ENCODE results near the gene C12orf42.

C12orf42 gene

DNA sequence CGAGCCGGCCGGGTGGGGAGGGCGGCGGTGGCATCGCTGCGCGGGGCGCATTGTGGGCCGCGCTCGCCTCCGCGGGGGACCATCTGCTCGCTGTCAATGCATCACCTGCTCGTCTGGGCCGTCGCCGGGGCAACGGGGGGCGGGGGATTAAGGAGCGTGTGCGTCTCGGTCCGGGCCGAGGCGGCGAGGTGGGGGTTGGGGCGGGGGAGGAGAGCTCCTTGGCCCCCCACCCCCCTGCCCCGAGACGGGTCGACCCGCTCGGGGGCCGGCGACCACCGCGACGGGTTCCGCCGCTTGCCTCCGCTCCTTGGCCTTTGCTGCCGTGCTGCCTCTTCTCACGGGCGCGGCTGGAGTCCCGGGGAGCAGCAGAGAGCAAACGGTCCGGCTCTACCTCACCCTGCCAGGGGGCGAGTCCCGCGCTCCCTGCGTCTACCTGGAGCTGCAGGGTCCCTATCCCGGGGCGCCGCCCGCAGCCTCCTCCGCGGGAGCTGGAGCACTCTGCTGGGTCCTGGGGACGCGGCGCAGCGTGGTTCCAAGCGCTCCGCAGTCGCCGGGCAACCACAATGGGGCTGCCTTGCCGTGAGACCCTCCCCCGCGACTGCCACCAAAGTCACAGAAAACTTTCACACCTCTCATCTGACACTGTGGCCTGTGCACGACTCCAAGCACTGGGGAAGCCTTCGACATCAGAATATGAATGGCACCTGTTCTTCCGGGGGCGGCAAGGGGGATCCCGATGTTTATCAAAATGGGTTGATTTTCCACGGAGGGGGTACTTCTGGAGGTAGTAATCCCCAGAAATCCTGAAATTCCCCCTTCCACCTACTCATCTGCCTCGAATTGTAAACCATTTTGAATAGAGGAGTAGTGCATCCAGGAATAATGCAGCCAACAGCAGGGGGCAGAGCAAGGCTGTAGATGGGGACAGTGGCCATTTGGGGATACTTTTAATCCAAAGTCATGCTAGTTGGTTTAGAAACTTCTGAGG lies at the start of gene C12orf42:
Gene C12orf42, minus strand, starts transcription at position 500 of the 988 bp plus-strand sequence. CDS start 17,542 bp downstream, outside the sequence.
- Mint-ChIP-seq H3K27me3 (ENCODE audit: low read depth) (peaks cover 59% of the 10 kb centered on the region), H3K4me1 (peaks cover 12% of the 10 kb centered on the region), H3K36me3 (ENCODE audit: low read depth) (no peaks in the 10 kb centered on the region), H3K27ac (no peak within 1 kb of the TSS), H3K4me3 (peak within 1 kb of the TSS; percentile 74 to 80 (median 74)), H3K9me3 (no peaks in the 10 kb centered on the region)
- TF ChIP-seq, protein P1, sequence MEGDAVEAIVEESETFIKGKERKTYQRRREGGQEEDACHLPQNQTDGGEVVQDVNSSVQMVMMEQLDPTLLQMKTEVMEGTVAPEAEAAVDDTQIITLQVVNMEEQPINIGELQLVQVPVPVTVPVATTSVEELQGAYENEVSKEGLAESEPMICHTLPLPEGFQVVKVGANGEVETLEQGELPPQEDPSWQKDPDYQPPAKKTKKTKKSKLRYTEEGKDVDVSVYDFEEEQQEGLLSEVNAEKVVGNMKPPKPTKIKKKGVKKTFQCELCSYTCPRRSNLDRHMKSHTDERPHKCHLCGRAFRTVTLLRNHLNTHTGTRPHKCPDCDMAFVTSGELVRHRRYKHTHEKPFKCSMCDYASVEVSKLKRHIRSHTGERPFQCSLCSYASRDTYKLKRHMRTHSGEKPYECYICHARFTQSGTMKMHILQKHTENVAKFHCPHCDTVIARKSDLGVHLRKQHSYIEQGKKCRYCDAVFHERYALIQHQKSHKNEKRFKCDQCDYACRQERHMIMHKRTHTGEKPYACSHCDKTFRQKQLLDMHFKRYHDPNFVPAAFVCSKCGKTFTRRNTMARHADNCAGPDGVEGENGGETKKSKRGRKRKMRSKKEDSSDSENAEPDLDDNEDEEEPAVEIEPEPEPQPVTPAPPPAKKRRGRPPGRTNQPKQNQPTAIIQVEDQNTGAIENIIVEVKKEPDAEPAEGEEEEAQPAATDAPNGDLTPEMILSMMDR (IDR thresholded peaks at IDR 0.05; ENCODE audit: unreplicated experiment in 3 of 3), result peak; percentile 35 to 49 (median 40)

DNA sequence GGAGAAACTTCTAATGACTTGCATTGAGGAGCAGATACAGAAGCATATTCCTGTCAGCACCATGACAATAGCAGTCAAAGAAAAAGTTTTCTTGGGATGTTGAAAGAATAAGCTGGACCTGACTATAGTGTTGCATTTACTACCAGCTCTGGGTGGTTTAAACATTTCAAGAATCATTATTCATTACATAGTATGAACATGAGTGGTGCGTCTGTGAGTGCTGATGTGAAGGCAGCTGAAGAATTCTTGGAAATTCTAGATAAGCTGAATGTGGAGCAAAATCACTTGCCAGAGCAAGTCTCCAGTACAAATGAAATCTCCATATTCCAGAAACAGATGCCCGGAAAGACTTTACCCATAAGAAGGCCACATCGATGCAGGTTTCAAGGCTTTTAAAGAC lies 46.3 kb upstream of the C12orf42 start:
- TF ChIP-seq, protein P1 (IDR thresholded peaks at IDR 0.05; ENCODE audit: unreplicated experiment in 3 of 3), result no peak
- Mint-ChIP-seq H3K4me1 (no peaks in the 10 kb centered on the region), H3K36me3 (ENCODE audit: low read depth) (no peaks in the 10 kb centered on the region), H3K9me3 (peaks cover 4% of the 10 kb centered on the region), H3K27ac (no peak overlapping the region), H3K27me3 (ENCODE audit: low read depth) (peaks cover 6% of the 10 kb centered on the region), H3K4me3 (no peak overlapping the region)

DNA sequence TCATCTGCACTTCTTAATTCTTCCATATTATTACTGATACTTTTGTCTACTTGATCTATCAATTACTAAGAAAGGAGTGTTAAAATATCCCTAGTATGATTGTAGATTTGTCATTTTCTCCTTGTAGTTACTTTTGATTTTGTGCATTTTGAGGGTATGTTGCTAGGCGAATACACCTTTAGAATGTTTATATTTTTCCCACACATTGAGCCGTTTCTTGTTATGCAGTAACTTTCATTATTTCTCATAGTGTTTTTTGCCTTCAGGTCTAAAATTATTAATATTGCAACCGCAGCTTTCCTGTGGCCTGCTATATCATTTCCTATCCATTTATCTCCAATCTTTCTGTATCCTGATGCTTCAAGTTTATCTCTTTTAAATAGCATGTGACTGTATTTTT lies 44.6 kb upstream of the C12orf42 start:
- H3K4me3 Mint-ChIP-seq, result no peak overlapping the region
- H3K27ac Mint-ChIP-seq, result no peak overlapping the region
- TF ChIP-seq, protein P1 (IDR thresholded peaks at IDR 0.05; ENCODE audit: unreplicated experiment in 3 of 3), result no peak
- peaks cover 4% of the 10 kb centered on the region for H3K9me3 Mint-ChIP-seq
- H3K27me3 Mint-ChIP-seq (ENCODE audit: low read depth), result peaks cover 10% of the 10 kb centered on the region
- H3K4me1 Mint-ChIP-seq, result no peaks in the 10 kb centered on the region
- H3K36me3 Mint-ChIP-seq (ENCODE audit: low read depth), result no peaks in the 10 kb centered on the region

DNA sequence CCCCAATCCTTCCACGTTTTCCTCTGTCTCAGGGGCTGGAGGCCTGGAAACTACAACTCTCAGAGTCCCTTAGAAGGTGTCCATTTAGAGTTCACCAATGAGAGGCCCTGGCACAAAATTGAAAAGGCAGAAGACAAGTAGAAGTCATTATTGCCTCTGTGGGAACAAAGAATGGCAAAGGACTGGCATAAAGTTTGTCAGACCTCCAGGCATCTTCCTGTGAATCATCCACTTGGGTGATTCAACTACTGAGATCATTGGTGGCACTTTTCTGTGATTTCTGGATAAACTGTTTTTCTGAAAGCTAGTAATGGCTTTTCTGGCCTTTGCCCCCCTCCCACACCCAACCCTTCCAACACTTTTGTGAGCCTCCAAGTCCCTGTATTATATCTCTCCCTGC lies 42.6 kb upstream of the C12orf42 start:
- Mint-ChIP-seq H3K4me3 (no peak overlapping the region), H3K4me1 (no peaks in the 10 kb centered on the region), H3K9me3 (no peaks in the 10 kb centered on the region), H3K27me3 (ENCODE audit: low read depth) (peaks cover 4% of the 10 kb centered on the region), H3K27ac (no peak overlapping the region), H3K36me3 (ENCODE audit: low read depth) (no peaks in the 10 kb centered on the region)
- TF ChIP-seq, protein P1 (IDR thresholded peaks at IDR 0.05; ENCODE audit: unreplicated experiment in 3 of 3), result no peak

DNA sequence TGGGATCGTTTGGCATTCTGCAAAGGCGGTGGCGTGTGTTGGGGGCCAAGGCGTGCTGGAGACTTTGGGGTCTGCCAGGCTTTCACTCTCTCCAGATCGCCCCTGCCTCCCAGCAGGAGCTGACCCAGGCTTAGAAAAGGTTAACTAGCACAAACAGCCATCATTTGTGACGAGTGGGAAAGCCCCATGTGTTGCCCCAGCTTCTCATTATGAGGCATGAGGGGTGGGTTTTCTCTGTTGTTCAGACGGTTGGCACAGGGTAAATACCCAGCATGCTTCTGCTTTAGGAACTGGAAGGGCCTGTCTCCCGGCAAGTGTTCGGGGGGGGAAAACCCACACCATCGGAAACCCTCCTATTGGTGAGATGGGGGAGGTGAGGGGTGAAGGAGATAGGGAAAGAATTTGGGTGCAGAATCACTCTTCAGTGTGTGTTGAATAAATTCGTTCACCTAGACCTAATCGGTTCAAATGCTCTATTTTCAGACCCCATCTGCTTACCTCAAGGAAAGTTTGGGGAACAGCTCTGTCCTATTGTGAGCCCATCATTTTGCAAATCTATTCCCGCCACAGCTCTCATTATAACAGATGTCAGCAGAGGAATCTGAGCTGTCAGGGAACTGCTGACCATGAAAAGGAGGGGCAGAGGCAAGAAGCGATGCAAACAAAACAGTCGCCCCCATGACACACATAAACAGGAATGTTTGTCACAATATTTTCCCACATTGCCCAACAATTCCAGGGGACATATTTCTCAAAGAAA lies 34.7 kb upstream of the C12orf42 start:
- H3K36me3 Mint-ChIP-seq (ENCODE audit: low read depth), result no peaks in the 10 kb centered on the region
- H3K4me1 Mint-ChIP-seq, result peaks cover 16% of the 10 kb centered on the region
- H3K27me3 Mint-ChIP-seq (ENCODE audit: low read depth), result no peaks in the 10 kb centered on the region
- TF ChIP-seq, protein P1 (IDR thresholded peaks at IDR 0.05; ENCODE audit: unreplicated experiment in 3 of 3), result no peak
- H3K9me3 Mint-ChIP-seq, result no peaks in the 10 kb centered on the region
- H3K27ac Mint-ChIP-seq, result no peak overlapping the region
- no peak overlapping the region for H3K4me3 Mint-ChIP-seq
